Left ventricle myocardium inferior (tissue), 1 donor: ENCODE results near the gene GART. TPM values are rescaled to one million over a fixed set of nuclear protein-coding genes. Genes with fewer than 3 reads are reported as not detected.
"Not testable (repeated sequence)": the region's sequence is repeated elsewhere in the genome, so short reads cannot be mapped to it uniquely, and the experiment has no call there.

Experiments
- DNase-seq: peaks from one replicate; pipeline ENCODE4 v3.0.0-alpha.2; 2020
- H3K27ac ChIP-seq: fragments of 200-600 bp; replicated peaks from 2 replicates; pipeline ENCODE4 v1.8.0; 2021
- H3K27me3 ChIP-seq: fragments of 200-600 bp; 2 replicates; pipeline ENCODE4 v1.8.0; 2021; ENCODE audit warnings: low read depth
- H3K36me3 ChIP-seq: fragments of 200-600 bp; 2 replicates; pipeline ENCODE4 v1.8.0; 2021
- H3K4me1 ChIP-seq: fragments of 200-600 bp; 2 replicates; pipeline ENCODE4 v1.8.0; 2021
- H3K4me3 ChIP-seq: fragments of 200-600 bp; 2 replicates; pipeline ENCODE4 v1.8.0; 2021; ENCODE audit warnings: mild to moderate bottlenecking, moderate library complexity
- H3K9me3 ChIP-seq: fragments of 200-600 bp; replicated peaks from 2 replicates; pipeline ENCODE4 v1.8.0; 2021
- CTCF ChIP-seq: fragments of 200-600 bp; IDR thresholded peaks from 2 replicates; pipeline ENCODE4 v1.8.0; 2021; ENCODE audit warnings: antibody characterized with exemption, mild to moderate bottlenecking, borderline replicate concordance
- intact Hi-C: fragments of 100-400 bp; cut with micrococcal nuclease; formaldehyde crosslinking; loops from one replicate; pipeline ENCODE4 v1.11.0; 2022
- total RNA-seq: library from RNA; stranded (reverse); fragmentation: NEBNext Ultra II Directional; extraction: Animal tissue kit (Norgen Biotek cat#: 25700); gene quantifications from one replicate; pipeline ENCODE4 v1.2.1, GENCODE V29; 2021
- donor health status: DM: no; HTN: yes; CAD: no; lungs with severe emphysema.

GART gene
- total RNA-seq, 1 donor from 2014 or later = 41.5 TPM

DNA sequence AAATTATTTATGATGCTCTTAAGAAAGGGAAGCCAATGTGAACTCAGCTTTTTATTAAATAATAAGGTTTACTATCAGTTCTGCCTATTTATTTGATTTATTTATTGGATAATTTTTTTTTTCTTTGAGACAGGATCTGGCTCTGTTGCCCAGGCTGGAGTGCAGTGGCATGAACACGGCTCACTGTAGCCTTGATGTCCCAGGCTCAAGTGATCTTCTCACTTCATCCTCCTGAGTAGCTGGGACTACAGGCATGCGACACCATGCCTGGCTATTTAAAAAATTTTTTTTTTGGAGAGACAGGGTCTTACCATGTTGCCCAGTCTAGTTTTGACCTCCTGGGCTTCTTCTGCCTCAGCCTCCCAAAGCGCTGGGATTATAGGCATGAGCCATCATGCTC lies 29.4 kb downstream of the GART start:
- no peaks in the 10 kb centered on the region for H3K9me3 ChIP-seq
- no peak overlapping the region for H3K27ac ChIP-seq
- H3K4me3 ChIP-seq = no peak overlapping the region
- peaks cover 92% of the 10 kb centered on the region for H3K36me3 ChIP-seq
- no peaks in the 10 kb centered on the region for H3K27me3 ChIP-seq
- DNase-seq = no peak
- no peak for TF ChIP-seq CTCF
- intact Hi-C loops = no loop called here
- no peaks in the 10 kb centered on the region for H3K4me1 ChIP-seq

DNA sequence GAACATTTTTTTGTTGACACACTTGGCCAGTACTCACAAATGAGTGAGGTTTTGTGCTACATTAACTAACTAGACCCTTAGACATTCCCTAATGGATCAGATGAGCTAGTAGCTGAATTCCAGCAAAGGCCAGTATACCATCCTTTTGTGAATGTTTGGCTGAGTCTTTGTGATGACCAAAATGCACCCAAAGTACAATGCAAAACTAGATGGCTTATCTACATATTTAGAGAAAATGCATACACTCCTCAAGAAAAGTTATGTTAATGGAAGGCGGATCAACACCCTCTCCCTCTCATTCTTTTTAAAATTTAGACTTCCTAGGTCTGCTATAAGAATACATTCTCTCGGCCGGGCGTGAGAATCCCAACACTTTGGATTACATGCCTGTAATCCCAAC lies 30.3 kb downstream of the GART start:
- no peak for TF ChIP-seq CTCF
- H3K27me3 ChIP-seq = no peaks in the 10 kb centered on the region
- no peak overlapping the region for H3K4me3 ChIP-seq
- H3K27ac ChIP-seq = no peak overlapping the region
- intact Hi-C loops = no loop called here
- DNase-seq = no peak
- H3K36me3 ChIP-seq = peaks cover 91% of the 10 kb centered on the region
- no peaks in the 10 kb centered on the region for H3K4me1 ChIP-seq
- no peaks in the 10 kb centered on the region for H3K9me3 ChIP-seq

DNA sequence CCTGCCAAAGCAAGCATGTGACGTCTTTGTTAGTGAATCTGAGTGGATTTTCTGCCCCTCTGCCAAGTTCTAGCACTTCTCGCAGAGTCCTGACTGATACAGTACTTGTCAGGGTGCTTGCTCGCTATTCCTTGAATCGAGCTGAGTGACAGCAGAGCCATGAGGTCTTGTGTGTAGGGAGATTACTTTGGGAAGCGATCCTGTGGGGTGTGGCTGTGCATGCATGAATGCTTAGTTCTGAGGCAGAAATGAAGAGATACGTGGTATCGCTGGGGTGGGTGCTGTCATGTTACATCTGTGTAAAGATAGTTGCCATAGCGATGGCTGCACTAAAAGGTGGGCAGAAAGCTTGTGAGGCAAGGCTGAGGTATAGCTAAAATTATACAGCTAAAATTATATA lies 31.1 kb downstream of the GART start:
- H3K27me3 ChIP-seq = no peaks in the 10 kb centered on the region
- DNase-seq = no peak
- no peak for TF ChIP-seq CTCF
- peaks cover 84% of the 10 kb centered on the region for H3K36me3 ChIP-seq
- H3K27ac ChIP-seq = no peak overlapping the region
- H3K4me3 ChIP-seq = no peak overlapping the region
- intact Hi-C loops = no loop called here
- no peaks in the 10 kb centered on the region for H3K9me3 ChIP-seq
- no peaks in the 10 kb centered on the region for H3K4me1 ChIP-seq

GRCh38 chr21:33507003-33507402 lies 34.9 kb downstream of the GART start:
- DNase-seq, intact Hi-C loops, H3K27ac ChIP-seq, H3K4me1 ChIP-seq, H3K4me3 ChIP-seq, H3K9me3 ChIP-seq, H3K27me3 ChIP-seq: not testable (repeated sequence)
- H3K36me3 ChIP-seq = peaks cover 64% of the 10 kb centered on the region

GRCh38 chr21:33505833-33506232 lies 36.1 kb downstream of the GART start:
- peaks cover 53% of the 10 kb centered on the region for H3K36me3 ChIP-seq
- intact Hi-C loops = no loop called here
- no peak overlapping the region for H3K27ac ChIP-seq
- no peak overlapping the region for H3K4me3 ChIP-seq
- H3K27me3 ChIP-seq = no peaks in the 10 kb centered on the region
- H3K4me1 ChIP-seq = no peaks in the 10 kb centered on the region
- H3K9me3 ChIP-seq = no peaks in the 10 kb centered on the region
- no peak for DNase-seq
- TF ChIP-seq CTCF = no peak

GRCh38 chr21:33496345-33496744 lies 45.6 kb downstream of the GART start:
- no peak overlapping the region for H3K4me3 ChIP-seq
- DNase-seq = no peak
- peaks cover 7% of the 10 kb centered on the region for H3K4me1 ChIP-seq
- no peaks in the 10 kb centered on the region for H3K27me3 ChIP-seq
- no peak for TF ChIP-seq CTCF
- H3K27ac ChIP-seq = no peak overlapping the region
- H3K36me3 ChIP-seq = no peaks in the 10 kb centered on the region
- H3K9me3 ChIP-seq = no peaks in the 10 kb centered on the region
- intact Hi-C loops = no loop called here
